Ovary (tissue), 9 donors: ENCODE data around the gene ZBTB43. TPM values are rescaled to one million over a fixed set of nuclear protein-coding genes. Genes with fewer than 3 reads are reported as not detected.

Experiments
- DNase-seq, 5 donors: peaks; one replicate each; pipeline ENCODE4 v3.0.0-alpha.2; 2019 to 2020
- H3K27ac ChIP-seq, 2 donors: fragments of 200-600 bp; one replicate each; pipeline versions ENCODE4 v1.5.1 to v1.8.0; 2019 to 2022
- H3K27me3 ChIP-seq: fragments of 200-600 bp; one replicate; pipeline ENCODE4 v1.8.0; 2022
- H3K36me3 ChIP-seq: fragments of 200-600 bp; sonication (generic); one replicate; pipeline ENCODE4 v1.5.1; 2019
- H3K4me1 ChIP-seq: one replicate; pipeline ENCODE4 v1.8.1; 2013; ENCODE audit warnings: mild to moderate bottlenecking, moderate library complexity; ENCODE audit not compliant: insufficient read depth
- H3K4me3 ChIP-seq: fragments of 200-600 bp; sonication (generic); one replicate; pipeline ENCODE4 v1.5.1; 2017
- H3K9me3 ChIP-seq, 2 donors: fragments of 200-600 bp in 1 of 2; sonication (generic) in 1 of 2; one replicate each; pipeline versions ENCODE4 v1.5.1 to v1.8.1; 2013 to 2019; ENCODE audit warnings: mild to moderate bottlenecking in 1 of 2, moderate library complexity in 1 of 2
- CTCF ChIP-seq, 3 donors: fragments of 450-650 bp in 2 of 3; fragments of 200-600 bp in 1 of 3; IDR thresholded peaks; one replicate each; pipeline versions ENCODE4 v1.5.1 to v1.8.0; 2016 to 2022; ENCODE audit warnings: antibody characterized with exemption in 3 of 3, mild to moderate bottlenecking in 1 of 3
- EP300 ChIP-seq: sonication (generic); formaldehyde crosslinking; IDR thresholded peaks from one replicate; pipeline ENCODE4 v1.6.1; 2017; ENCODE audit warnings: antibody characterized with exemption
- POLR2A ChIP-seq: fragments of 450-650 bp; IDR thresholded peaks from one replicate; pipeline ENCODE4 v1.6.1; 2017; ENCODE audit warnings: antibody characterized with exemption, mild to moderate bottlenecking, moderate library complexity
- WGBS, 3 donors: extraction: QIAGEN DNeasy Blood & Tissue Kit in 1 of 3; methylation state at CpG; one replicate each; pipeline versions ENCODE4 v1.1.5 to v1.1.7; 2013 to 2017; 5-methylcytosine and 5-hydroxymethylcytosine counted together
- intact Hi-C, 4 donors: fragments of 100-400 bp; cut with DNase I; formaldehyde crosslinking; loops; one replicate each; pipeline versions ENCODE4 v1.11.0 to v1.15.1; 2022 to 2023
- polyA plus RNA-seq, 2 donors: library from polyadenylated mRNA; stranded (reverse); fragments of 200-250 nt in 1 of 2; fragments of 350-450 nt in 1 of 2; fragmentation: Illumina TruSeq in 1 of 2; extraction: RNeasy Lipid Tissue Mini Kit (QIAGEN cat#74804) in 1 of 2; gene quantifications; one replicate each; pipeline ENCODE4 v1.2.3, GENCODE V29; 2013 to 2014
- total RNA-seq, 7 donors: library from RNA; depleted of rRNA in 2 of 7; stranded (reverse); fragments of >200 nt in 2 of 7; fragmentation: NEBNext Ultra II Directional in 3 of 7; extraction: Animal tissue kit (Norgen Biotek cat#: 25700) in 3 of 7; gene quantifications; one replicate each; pipeline versions ENCODE4 v1.1.0 to v1.2.4, GENCODE V29; 2016 to 2023
- donor health status: DM: no; HTN: no; CAD: no; lungs with moderate emphysema.
- donor health status: DM: no; HTN: no; CAD: no.
- donor health status: Bipolar disorder and iron deficiency.
- donor health status: DM: yes; HTN: yes; CAD: no.
- donor health status: DM: no; HTN: no; CAD: no.
- donor health status: DM: yes; HTN: yes; CAD: no.

ZBTB43 gene
- total and polyA plus RNA-seq, 9 donors = 5.0 to 33.3 (median 14.8) TPM

GRCh38 chr9:126847051-126847450, 42.2 kb downstream of the ZBTB43 start:
- no peak for DNase-seq
- intact Hi-C loops = no loop called here
- Histone ChIP-seq H3K9me3 (no peaks in the 10 kb centered on the region), H3K27me3 (no peaks in the 10 kb centered on the region), H3K4me3 (no peak overlapping the region), H3K36me3 (no peaks in the 10 kb centered on the region), H3K4me1 (no peaks in the 10 kb centered on the region), H3K27ac (no peak overlapping the region)
- no peak for TF ChIP-seq POLR2A
- TF ChIP-seq EP300 = no peak
- no peak for TF ChIP-seq CTCF (IDR thresholded peaks at IDR 0.05)
- WGBS, 3 donors = 90 to 94% (median 91%) methylated on average over 8 of the region's 8 CpGs

GRCh38 chr9:126849591-126850225, 44.9 kb downstream of the ZBTB43 start:
- intact Hi-C loops = no loop called here
- DNase-seq = no peak
- H3K4me1 ChIP-seq = no peaks in the 10 kb centered on the region
- 68 to 80% (median 76%) methylated on average over 8 of the region's 8 CpGs for WGBS, 3 donors
- no peaks in the 10 kb centered on the region for H3K27me3 ChIP-seq
- TF ChIP-seq CTCF (IDR thresholded peaks at IDR 0.05) = no peak
- no peak for TF ChIP-seq POLR2A
- no peak for TF ChIP-seq EP300
- H3K36me3 ChIP-seq = no peaks in the 10 kb centered on the region
- H3K4me3 ChIP-seq = no peak overlapping the region
- no peaks in the 10 kb centered on the region for H3K9me3 ChIP-seq
- no peak overlapping the region for H3K27ac ChIP-seq

DNA sequence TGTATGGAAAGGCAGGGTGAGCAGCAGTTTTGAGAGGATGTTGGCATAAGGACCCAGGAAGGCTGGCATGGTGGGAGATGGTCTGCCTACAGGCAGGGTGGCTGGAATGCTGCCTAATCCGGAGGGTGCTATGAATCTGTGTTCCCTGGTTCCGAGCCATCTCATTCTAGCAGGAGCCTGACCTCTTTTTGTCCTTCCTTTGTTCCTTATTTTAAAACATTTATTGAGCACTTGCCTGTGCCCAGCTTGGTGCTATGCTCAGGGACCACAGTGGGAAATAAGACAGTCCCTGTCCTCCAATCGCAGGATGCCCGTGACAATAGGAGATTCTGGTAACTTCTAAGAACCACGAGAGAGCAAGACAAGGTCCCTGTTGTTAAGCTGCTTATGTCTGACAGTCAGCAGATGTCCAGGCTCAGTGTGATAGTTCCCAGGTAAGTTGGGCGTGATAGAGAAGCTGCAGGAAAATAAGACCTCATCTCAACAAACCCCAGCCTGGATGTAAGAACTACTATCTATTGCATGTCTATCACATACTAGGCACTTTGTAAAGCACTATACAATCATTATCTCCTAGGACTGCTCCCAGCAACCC, 46.5 kb downstream of the ZBTB43 start:
- TF ChIP-seq POLR2A (no peak), EP300 (no peak), CTCF (IDR thresholded peaks at IDR 0.05) (no peak)
- DNase-seq = no peak
- intact Hi-C loops = no loop called here
- H3K4me1 ChIP-seq = no peaks in the 10 kb centered on the region
- no peak overlapping the region for H3K27ac ChIP-seq
- H3K36me3 ChIP-seq = no peaks in the 10 kb centered on the region
- no peak overlapping the region for H3K4me3 ChIP-seq
- H3K9me3 ChIP-seq = no peaks in the 10 kb centered on the region
- 77 to 83% (median 81%) methylated on average over 6 of the region's 6 CpGs for WGBS, 3 donors
- no peaks in the 10 kb centered on the region for H3K27me3 ChIP-seq

- Histone ChIP-seq H3K4me1 (no peaks in the 10 kb centered on the region), H3K4me3 (no peak overlapping the region), H3K36me3 (no peaks in the 10 kb centered on the region), H3K9me3 (no peaks in the 10 kb centered on the region), H3K27ac (no peak overlapping the region), H3K27me3 (no peaks in the 10 kb centered on the region)
- 19 to 22% (median 19%) methylated on average over 3 of the region's 3 CpGs for WGBS, 3 donors
- TF ChIP-seq POLR2A (no peak), EP300 (no peak), CTCF (IDR thresholded peaks at IDR 0.05) (no peak)
- no peak for DNase-seq
- intact Hi-C loops = no loop called here
Measured at GRCh38 chr9:126852086-126852688, 47.3 kb downstream of the ZBTB43 start.
